Activated CD8-positive, alpha-beta memory T cell treated with anti-CD3 and anti-CD28 coated beads, Interleukin-2, amount 10 ng/mL, durations not matched to agents 7 days and 5 days (primary cell): Measurements from ENCODE around the gene STXBP1. TPM values are rescaled to one million over a fixed set of nuclear protein-coding genes. Genes with fewer than 3 reads are reported as not detected.

Experiments
- ATAC-seq: fragments of 150-1000 bp; cut with Tn5 transposase; one replicate; pipeline ENCODE4 v1.10.0; 2021; ENCODE audit warnings: moderate library complexity
- CTCF ChIA-PET: fragments of 350-600 bp; sonication (Branson Sonifier 250); formaldehyde crosslinking; loops from one replicate; lab custom pipeline; 2021; ENCODE audit warnings: antibody characterized with exemption; lab: Charles Lee
- DNase-seq: peaks from one replicate; pipeline ENCODE4 v3.0.0-alpha.2; 2020
- H3K27ac Mint-ChIP-seq: one replicate; pipeline ENCODE4 v1.8.0; 2021; ENCODE audit warnings: mild to moderate bottlenecking, mixed read lengths
- H3K27me3 Mint-ChIP-seq: one replicate; pipeline ENCODE4 v1.8.0; 2021; ENCODE audit warnings: mixed read lengths
- H3K36me3 Mint-ChIP-seq: one replicate; pipeline ENCODE4 v1.8.0; 2021; ENCODE audit warnings: mild to moderate bottlenecking, mixed read lengths
- H3K4me1 Mint-ChIP-seq: one replicate; pipeline ENCODE4 v1.8.0; 2021; ENCODE audit warnings: mixed read lengths
- H3K4me3 Mint-ChIP-seq: one replicate; pipeline ENCODE4 v1.8.0; 2021; ENCODE audit warnings: mild to moderate bottlenecking, moderate library complexity, mixed read lengths
- H3K9me3 Mint-ChIP-seq: one replicate; pipeline ENCODE4 v1.8.0; 2022; ENCODE audit warnings: low read depth, mixed read lengths
- total RNA-seq, 2 experiments: library from RNA; stranded (reverse); gene quantifications; one replicate each; pipeline ENCODE4 v1.2.3, GENCODE V29; 2021

Gene STXBP1
- total RNA-seq, 2 experiments from 2014 or later = 22.8 to 26.0 TPM

GRCh38 chr9:127734747-127735529 is 122.9 kb downstream of the STXBP1 start, which contains the start of gene TOR2A:
TOR2A (minus strand) TSS chr9:127735294; CDS start chr9:127735270, 24 bp downstream.
- no peaks in the 10 kb centered on the region for H3K9me3 Mint-ChIP-seq
- H3K27ac Mint-ChIP-seq = peak within 1 kb of the TSS; percentile 83
- peaks cover 20% of the 10 kb centered on the region for H3K4me1 Mint-ChIP-seq
- peak; percentile 93 for ATAC-seq
- H3K36me3 Mint-ChIP-seq = peaks cover 9% of the 10 kb centered on the region
- peak; percentile 98 for DNase-seq
- CTCF ChIA-PET = interaction anchor here (0.6 to 5.3 kb wide), 85 partner anchors 10 to 794 kb away, joined by 3 to 86 read pairs (median 5); partner anchors contain the start of genes CDK9, CFAP157, ENG and FPGS
- peak within 1 kb of the TSS; percentile 76 for H3K4me3 Mint-ChIP-seq
- H3K27me3 Mint-ChIP-seq = no peaks in the 10 kb centered on the region

GRCh38 chr9:127735530-127736185 is 123.6 kb downstream of the STXBP1 start:
- H3K9me3 Mint-ChIP-seq = no peaks in the 10 kb centered on the region
- peaks cover 9% of the 10 kb centered on the region for H3K36me3 Mint-ChIP-seq
- peak overlapping the region; percentile 76 for H3K4me3 Mint-ChIP-seq
- no peaks in the 10 kb centered on the region for H3K27me3 Mint-ChIP-seq
- H3K4me1 Mint-ChIP-seq = peaks cover 20% of the 10 kb centered on the region
- CTCF ChIA-PET = interaction anchor here (0.7 to 5.3 kb wide), 50 partner anchors 9 to 329 kb away, joined by 3 to 86 read pairs (median 8); partner anchors contain the start of genes CDK9, CFAP157, ENG and PTRH1
- peak overlapping the region; percentile 83 for H3K27ac Mint-ChIP-seq
- no peak for DNase-seq
- no peak for ATAC-seq

- Mint-ChIP-seq H3K9me3 (no peaks in the 10 kb centered on the region), H3K27ac (no peak overlapping the region), H3K27me3 (no peaks in the 10 kb centered on the region), H3K36me3 (peaks cover 23% of the 10 kb centered on the region), H3K4me3 (no peak overlapping the region), H3K4me1 (peaks cover 17% of the 10 kb centered on the region)
- ATAC-seq = no peak
- DNase-seq = no peak
- CTCF ChIA-PET = no interaction called here
Observed at GRCh38 chr9:127738666-127739065, 126.6 kb downstream of the STXBP1 start.

DNA sequence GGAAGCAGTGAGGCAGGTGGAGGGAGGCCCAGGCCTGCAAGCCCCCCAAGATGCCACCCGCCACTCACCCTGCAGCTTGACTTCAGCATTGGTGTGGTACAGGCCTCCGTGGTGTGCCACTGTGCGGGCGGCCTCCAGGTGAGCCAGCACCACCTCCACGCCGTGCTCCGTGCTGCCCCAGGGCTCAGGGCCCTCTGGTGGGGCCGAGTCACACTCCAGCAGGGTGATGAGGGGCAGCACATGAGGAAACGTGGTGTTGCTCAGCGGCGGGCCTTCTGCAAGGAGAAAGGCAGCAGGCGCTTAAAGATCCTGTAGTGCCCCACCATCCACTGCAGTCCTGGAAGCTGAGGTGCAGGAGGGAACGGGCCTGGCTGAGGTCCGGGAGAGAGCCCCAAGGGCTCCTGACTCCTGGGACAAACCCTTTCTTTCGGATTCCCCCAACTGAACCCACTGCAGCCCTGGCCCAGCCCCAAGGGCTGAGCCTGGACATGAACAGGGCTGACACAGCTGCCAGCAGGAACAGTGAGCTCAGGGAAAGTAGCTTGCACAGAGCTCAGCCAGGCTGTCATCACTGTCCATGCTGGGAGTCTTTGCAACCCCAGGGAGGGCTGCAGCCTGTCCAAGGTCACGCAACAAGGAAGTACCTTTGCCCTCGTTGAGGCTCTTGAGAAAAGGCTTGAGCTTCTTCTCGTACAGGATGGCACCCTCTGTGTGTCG is 127.7 kb downstream of the STXBP1 start:
- Mint-ChIP-seq H3K27me3 (no peaks in the 10 kb centered on the region), H3K4me3 (no peak overlapping the region), H3K36me3 (peaks cover 25% of the 10 kb centered on the region), H3K27ac (no peak overlapping the region), H3K4me1 (peaks cover 8% of the 10 kb centered on the region), H3K9me3 (no peaks in the 10 kb centered on the region)
- ATAC-seq (no peak), DNase-seq (no peak)
- CTCF ChIA-PET = interaction anchor here (2.3 kb wide), 1 partner anchor 130 kb away, joined by 7 read pairs; no protein-coding TSS in a partner anchor

GRCh38 chr9:127741831-127742434 is 129.9 kb downstream of the STXBP1 start:
- H3K4me1 Mint-ChIP-seq = peaks cover under 1% of the 10 kb centered on the region
- ATAC-seq (no peak), DNase-seq (no peak)
- no peak overlapping the region for H3K4me3 Mint-ChIP-seq
- H3K27me3 Mint-ChIP-seq = no peaks in the 10 kb centered on the region
- CTCF ChIA-PET = interaction anchor here (1.2 to 3.2 kb wide), 4 partner anchors 31 to 180 kb away, joined by 4 to 13 read pairs (median 6); no protein-coding TSS in a partner anchor
- peaks cover 38% of the 10 kb centered on the region for H3K36me3 Mint-ChIP-seq
- no peaks in the 10 kb centered on the region for H3K9me3 Mint-ChIP-seq
- H3K27ac Mint-ChIP-seq = no peak overlapping the region

Other genes starting within 250 kb of the STXBP1 start
- 10 to 100 TPM; 12.1 to 26.0 TPM for gene SLC2A8, start 215.1 kb upstream of the STXBP1 start, total RNA-seq
- 10 to 100 TPM; 14.2 to 18.9 TPM for gene ZNF79, start 187.9 kb upstream of the STXBP1 start, total RNA-seq
- 1,000 to 10,000 TPM; 1,251 to 1,331 TPM for gene RPL12, start 160.9 kb upstream of the STXBP1 start, total RNA-seq
- 10 to 100 TPM; 25.5 to 27.7 TPM for gene LRSAM1, start 160.8 kb upstream of the STXBP1 start, total RNA-seq
- gene CFAP157, start 94.7 kb downstream of the STXBP1 start, total RNA-seq = not detected
- gene PTRH1, start 103.4 kb downstream of the STXBP1 start, total RNA-seq = 10 to 100 TPM; 12.5 to 14.4 TPM
- 1 to 10 TPM; 1.2 to 5.2 TPM for gene TTC16, start 103.8 kb downstream of the STXBP1 start, total RNA-seq
- gene TOR2A, start 123.0 kb downstream of the STXBP1 start, total RNA-seq = 10 to 100 TPM; 24.1 to 26.8 TPM
- gene SH2D3C, start 166.4 kb downstream of the STXBP1 start, total RNA-seq = 10 to 100 TPM; 75.2 to 87.8 TPM
- gene CDK9, start 173.8 kb downstream of the STXBP1 start, total RNA-seq = 100 to 1,000 TPM; 120 to 128 TPM
- gene FPGS, start 190.6 kb downstream of the STXBP1 start, total RNA-seq = 100 to 1,000 TPM; 109 to 117 TPM
- 10 to 100 TPM; 18.4 to 21.3 TPM for gene ENG, start 242.4 kb downstream of the STXBP1 start, total RNA-seq